KG1 (cell line): ENCODE results near the gene C3orf20.

Experiments
- DNase-seq: peaks from one replicate; lab custom pipeline; 2025; lab: John Stamatoyannopoulos, UW

C3orf20 gene

DNA sequence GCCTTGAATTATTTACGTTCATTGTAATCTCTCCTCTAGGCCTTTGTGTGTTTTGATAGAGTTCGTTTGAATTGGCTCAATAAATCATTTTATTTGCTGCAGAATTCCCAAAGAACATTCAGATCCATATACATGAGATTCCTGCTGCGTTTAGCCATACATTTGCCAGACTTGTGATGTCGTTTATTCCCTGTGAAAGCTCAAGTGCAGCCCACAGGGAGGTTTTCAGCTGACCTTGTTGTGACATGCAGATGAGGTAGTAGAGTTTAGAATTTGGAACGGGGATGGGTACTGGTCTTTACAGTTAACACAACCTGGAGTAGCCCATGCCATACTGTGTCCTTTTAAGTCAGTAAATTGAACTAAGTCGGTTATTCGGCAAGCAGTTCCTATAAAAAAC, at the start of gene C3orf20:
Gene C3orf20, plus strand, starts transcription at position 301 of the 400 bp plus-strand sequence. CDS start 7,573 bp downstream, outside the sequence.
- DNase-seq = no peak

DNA sequence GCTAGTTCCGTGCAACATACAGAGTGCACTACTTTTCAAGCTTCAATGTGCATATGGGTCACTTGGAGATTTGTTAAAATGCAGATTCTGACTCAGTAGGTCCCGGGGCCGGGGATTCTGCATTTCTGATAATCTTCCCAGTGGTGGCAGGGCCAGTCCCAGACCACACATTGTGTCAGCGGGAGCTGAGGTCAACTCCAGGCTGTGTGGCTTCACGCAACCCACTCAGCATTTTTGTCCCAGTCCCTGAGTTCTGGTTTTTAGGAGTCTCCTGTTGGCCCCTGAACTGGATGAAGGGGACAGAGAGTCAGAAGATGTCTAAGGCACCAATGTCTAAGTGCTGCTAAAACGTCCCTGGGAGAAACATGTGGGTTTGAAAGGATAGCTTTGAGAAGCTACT, 49.5 kb upstream of the C3orf20 start:
- DNase-seq = no peak

DNA sequence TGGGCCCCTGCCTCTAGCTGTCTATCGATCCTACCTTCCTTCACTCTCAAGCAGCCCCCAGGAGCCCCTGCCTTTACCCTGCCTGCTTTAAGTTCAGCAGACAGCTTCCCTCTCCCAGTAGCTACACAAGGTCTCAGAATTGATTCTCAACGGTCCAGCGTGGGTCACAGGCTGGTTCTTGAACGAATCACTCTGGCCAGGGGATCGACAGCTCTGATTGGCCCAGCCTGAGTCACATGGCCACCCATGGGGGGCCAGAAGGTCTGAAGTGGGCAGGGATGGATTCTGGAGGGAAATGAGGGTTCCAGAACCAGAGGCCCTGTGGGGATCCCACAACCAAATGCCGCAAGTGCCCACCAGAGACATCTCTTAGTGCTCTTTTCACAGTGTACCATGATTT, 47.1 kb upstream of the C3orf20 start:
- no peak for DNase-seq

DNA sequence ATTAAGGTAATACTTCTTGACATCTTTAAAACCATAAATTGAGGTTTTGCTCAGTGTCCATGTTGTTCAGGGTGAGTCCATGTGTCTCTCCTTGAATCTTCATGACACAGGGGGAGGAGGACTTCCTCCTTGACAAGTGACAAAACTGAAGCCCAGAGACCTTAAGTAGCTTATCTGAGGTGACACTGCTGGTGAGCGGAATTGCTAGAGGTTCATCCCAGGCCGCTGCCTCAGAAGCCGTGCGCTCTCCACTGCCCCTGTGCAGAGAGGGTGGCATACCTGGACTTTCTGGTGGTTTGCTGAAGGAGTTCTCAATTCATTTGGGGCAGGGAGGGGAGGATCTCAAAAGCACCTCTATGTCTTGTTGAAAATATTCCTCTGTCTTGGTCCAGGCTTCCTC, 46.5 kb upstream of the C3orf20 start:
- DNase-seq = no peak

DNA sequence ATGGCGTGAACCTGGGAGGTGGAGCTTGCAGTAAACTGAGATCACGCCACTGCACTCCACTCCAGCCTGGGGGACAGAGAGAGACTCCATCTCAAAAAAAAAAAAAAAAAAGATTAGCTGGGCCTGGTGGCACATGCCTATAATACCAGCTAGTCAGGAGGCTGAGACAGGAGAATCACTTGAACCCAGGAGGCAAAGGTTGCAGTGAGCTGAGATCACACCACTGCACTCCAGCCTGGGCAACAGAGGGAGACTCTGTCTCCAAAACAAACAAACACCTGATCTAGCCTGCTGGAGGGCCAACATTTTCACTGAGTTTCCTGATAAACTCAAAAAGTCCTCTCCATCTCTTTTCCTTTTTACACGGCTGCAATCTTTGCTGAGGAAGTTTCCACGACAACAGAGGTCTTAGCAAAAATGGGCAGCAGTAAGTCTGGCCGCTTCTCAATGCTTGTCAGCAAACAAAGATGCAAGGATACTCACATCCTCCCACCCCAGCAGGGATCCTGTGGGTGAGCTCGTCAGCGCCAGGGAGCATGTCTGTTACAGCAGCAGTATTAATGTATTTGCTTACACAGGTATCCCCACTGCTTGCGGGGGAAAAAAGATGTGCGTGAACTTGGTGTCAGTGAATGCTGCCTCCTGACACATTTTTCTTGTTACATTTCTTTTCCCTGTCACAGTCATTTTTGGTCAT, 44.4 kb upstream of the C3orf20 start:
- DNase-seq = no peak

DNA sequence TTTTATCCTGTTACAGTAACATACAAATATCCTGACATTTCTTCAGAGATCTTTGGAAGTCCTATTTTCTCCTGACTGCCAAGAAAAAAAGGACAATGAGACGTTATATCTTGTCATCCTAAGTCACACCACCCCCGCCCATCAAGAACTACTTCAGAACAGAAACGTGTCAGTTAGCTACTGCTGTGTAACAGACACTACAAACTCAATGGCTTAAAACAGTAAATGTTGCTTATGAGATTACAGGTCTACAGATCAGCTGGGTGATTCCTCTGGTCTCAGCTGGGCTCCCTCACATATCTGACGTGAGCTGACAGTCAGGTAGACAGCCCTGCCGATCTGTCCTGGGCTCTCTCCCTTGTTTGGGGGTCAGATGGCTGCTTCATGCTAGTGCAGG, 43.8 kb upstream of the C3orf20 start:
- DNase-seq = no peak

DNA sequence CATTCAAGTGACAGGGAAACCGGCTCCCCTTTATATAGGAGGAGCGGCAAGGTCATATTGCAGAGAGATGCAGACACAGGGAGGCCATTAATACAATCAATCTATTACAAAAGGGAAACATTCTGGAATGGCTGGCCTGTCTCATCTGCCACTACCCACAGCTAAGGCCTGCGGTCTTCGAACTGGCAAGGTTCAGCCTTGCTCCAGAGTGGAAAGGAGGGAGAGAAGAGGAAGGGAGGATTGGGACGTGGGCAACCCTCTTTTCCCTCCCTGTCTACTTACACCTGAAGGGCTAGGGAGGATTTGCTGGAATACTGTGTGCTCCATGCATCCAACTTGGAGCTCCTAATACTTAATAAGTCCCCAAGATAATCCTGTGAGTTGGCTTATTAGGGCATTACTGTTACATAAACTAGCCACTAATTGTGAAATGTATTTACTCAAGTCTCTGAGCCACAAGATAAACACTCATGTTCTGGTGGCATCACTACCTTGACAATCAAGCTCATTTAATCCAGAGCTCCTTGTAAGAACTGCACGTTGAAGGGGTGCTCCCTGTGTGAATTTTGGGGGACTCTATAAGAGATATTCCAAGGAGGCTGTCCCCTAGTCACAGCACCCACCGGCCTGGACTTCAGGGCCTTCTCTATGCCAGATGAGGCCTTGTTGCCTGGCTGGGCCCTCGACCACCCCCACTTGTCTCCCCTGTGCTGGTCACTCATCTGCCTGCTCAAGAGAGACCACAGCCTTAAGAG, 43.1 kb upstream of the C3orf20 start:
- no peak for DNase-seq

DNA sequence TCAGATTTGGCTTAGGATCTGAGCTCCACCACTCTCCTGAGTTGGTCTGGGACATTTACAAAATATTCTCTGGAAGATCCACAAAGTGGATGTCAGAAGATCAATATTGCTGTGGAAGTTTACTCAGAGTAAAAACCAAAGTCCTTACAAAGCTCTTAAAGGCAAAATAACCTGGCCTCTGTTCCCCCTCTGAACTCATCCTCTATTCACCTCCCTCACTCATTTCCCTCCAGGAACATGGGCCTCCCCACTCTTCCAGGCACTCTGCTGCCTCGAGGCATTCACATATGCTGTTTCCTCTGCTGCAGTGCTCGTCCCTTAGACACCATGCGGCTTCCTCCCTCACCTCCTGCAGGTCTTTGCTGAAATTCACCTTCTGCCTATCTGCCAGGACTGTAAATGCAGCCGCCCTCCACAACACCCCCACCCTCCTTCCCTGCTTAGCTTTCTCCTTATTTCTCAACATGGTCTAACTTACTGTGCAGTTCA, 42.5 kb upstream of the C3orf20 start:
- no peak for DNase-seq

DNA sequence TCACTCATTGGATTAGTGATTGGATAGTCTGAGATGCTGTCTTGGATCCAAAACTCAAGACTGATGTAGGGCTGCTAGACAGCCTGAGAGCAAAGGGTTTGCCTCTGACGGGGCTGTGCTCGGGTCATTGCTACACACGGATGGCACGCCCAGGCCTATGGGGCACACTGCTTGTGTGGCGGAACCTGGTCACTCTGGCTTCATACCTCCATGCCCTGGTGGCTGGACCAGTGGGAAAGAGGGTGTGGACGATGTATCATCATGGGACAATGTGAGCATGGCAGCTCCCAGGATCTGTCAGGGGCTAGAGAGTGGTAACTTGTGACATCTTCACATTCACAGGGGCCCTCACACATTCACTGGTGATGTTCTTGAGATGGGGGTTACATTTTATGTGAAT, 41.5 kb upstream of the C3orf20 start:
- DNase-seq = no peak

DNA sequence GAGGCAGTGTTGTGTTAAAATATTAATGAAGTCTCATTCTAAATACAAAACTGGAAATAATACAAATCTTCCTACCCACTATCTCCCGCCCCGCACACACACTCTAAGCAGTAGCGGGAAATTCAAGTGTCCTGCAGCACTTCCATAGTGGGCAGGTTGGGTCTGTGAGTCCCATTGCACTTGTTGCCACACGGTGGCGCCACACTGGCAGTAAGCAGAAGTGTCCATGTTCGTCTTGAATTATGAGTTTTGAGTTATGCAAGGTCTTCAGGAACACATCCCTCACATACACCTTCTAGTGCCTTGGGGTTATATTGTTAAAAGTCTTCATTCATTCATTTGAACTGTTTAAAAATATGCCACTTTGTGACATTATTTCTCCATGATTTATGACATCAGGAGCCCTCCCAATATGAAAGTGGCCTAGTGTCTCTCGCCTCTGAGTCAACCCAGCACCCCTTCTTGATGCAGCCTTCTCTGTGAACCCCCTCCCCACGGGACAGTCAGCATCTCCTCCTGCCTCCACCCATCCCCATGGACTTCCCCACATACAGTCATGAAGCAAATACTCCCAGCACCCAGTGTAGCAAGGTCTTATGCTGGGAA, 41.0 kb upstream of the C3orf20 start:
- DNase-seq = peak; percentile 46

DNA sequence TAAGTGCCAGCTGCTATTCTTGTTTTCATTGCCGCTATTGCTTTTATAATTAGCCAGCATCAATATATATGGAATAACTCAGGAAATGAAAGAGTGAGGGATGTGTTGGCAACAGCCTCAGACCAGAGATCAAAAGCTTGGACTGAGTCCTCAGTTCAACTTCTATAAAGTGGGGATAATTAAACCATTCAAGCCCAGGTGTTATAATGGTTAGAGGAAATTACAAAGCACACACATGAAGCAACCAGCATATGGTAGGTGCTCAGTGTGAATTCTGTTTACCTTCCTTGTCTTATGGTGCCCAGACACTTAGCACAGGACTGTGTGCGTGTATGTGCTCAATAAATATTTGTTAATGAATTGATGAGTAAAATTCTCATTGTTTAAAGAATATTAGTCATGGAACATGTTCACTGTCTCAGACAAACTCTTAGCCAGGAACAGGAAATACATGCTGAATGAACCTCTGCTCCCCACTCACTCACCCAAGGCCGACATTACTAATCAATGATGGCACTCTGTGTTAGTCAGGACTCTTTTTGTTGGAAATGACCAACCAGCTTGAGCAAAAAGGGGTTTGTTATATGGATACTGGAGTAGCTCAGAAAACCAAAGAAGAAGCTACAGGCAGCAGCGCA, 40.1 kb upstream of the C3orf20 start:
- no peak for DNase-seq

DNA sequence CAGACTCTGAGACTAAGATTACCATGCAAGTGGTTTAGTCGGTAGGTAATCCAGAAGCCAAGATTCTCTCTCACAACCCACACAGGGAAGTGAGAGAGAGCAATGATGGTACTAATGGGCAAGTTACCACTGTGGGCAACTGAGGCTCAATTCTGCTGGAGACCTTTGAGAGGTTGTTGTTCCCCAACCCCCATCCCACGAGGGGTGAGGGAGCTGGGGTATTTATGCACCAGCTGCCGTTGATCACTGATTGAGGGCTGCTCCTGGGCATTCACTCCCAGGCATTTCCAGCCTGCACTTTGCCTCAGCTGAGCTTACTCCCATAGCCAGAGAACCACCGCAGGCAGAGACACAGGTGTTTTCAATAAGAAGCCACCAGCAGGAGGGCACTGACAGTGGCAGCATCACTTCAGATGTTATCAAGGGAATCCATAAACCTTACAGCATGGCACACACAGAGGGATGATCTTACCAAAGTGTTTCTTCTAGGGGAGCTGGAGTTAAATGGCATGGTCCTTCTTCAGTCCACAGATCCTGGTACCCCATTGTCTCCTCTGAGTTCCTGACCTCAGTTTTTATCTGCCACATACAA, 38.3 kb upstream of the C3orf20 start:
- DNase-seq = no peak

DNA sequence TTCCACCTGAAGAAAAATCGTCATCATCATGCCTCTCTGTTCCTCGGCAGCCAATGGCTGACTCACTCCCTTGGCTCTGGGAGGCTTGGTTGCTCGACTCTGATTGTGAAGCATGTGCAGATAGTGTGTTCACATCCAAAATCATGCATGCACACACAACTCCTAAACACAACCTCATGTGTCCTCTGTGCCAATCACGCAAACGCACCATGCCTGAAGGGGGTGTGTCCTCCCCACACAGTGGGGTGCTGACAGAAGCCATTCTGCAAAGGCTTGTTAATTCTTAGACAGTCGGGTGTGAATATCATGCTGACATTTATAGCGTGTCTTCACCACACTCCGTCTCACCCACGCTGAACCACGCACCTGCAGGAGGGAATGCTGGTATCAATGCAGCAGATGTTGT, 34.8 kb upstream of the C3orf20 start:
- no peak for DNase-seq

DNA sequence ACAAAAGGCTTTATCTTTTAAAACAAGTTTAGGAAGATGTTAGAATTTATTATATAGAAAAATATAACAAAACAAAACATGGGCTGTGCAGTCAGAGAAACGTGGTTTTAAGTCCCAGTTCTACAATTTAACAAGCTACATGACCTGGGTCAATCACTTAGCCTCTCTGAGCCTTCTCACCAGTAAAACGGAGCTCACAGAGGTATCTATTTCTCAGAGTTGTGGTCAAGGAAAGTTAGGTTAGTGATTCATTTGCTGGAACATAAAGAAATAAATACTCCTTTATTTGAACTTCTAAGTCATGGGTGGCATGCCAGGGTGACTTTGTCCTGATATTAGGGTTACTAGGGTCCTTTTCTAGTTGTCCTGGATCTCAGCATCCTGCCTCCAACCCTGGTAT, 34.2 kb upstream of the C3orf20 start:
- no peak for DNase-seq

DNA sequence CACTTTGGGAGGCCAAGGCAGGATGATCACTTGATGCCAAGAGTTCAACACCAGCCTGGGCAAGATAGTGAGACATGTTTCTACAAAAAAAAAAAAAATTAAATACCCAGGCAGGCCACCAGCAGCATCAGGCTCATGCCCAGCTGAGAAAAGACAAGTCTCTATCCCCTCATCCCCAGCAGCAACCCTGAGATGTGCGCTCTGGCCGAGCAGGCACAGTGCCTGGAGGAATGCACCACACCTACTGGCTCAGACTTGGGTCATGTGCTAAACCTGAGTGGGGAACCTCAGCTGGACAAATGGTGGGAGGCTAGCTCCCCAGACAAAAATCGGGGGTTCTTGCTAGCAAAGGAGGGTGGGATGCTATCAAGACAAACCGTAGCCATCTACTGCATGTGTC, 33.6 kb upstream of the C3orf20 start:
- DNase-seq = no peak

DNA sequence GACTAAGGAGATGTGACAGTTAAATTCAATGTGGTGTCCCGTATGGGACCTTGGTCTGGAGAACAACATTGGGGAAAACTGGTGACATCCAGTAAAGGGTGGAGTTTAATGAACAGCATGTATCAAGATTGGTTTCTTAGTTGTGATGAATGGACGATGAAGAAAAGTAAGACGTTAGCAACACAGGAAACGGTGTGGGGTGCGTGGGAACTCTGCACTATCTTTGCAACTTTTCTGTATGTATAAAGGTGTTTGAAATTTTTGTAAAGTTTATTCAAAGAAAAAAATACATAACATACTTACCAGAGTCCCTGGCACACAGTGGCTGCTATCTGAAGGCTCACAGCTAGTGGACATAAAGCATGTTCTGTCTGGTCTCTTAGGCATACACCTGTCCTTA, 29.5 kb upstream of the C3orf20 start:
- DNase-seq = no peak

DNA sequence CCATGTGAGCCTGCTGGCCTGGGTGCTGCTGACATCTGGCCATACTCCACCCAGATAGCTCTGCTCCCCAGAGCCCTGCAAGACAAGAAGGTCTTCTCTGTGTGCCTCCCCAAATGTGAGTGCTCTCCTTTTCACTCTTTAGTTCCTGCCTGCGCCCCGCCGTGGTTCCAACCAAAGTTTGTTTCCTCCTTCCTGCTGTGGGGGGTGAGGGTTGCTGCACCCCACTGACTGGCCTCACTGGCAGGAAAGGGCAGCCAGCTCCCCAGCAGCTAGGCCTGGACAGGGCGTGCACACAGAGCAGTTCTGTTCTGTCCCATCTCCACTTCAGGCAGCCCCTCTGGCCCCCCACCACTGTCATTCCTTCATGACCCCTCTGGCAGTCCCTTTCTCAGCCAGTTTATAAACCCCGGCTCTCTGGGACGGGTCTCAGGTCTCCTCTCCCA, 28.8 kb upstream of the C3orf20 start:
- no peak for DNase-seq

DNA sequence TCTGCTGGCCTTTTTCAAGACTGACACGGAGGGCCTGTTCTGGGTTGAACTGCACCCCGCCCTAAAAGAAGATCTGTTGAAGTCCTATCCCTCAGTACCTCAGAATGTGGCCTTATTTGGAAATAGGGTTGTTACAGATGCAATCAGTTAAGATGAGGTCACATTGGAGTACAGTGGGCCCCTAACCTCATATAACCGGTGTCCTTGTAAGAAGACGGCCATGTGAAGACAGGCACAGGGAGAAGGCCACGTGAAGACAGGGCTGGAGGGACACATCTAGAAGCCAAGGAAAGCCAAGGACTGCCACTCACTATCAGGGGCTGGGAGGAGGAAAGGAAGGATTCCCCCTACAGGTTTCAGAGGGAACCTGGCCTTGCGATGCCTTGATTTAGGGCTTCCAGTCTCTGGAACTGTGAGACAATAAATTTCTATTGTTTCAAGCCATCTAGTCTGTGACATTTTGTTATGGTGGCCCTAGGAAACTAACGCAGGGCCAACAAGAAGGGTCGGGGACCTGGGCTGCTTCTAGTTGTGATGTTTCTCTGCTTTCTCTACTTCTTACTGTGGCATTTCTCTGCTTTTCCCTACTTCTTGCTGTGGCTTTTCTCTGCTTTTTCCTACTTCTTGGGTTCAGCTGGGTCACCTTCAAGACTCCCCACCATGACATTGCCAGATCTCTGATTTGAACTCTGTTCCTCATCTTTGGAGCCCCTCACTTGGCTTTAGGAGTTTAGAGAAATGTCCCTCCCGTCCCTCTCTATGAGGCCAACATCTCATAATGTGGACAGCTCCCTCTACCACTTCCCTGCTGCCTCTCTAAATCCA, 28.1 kb upstream of the C3orf20 start:
- DNase-seq = no peak

DNA sequence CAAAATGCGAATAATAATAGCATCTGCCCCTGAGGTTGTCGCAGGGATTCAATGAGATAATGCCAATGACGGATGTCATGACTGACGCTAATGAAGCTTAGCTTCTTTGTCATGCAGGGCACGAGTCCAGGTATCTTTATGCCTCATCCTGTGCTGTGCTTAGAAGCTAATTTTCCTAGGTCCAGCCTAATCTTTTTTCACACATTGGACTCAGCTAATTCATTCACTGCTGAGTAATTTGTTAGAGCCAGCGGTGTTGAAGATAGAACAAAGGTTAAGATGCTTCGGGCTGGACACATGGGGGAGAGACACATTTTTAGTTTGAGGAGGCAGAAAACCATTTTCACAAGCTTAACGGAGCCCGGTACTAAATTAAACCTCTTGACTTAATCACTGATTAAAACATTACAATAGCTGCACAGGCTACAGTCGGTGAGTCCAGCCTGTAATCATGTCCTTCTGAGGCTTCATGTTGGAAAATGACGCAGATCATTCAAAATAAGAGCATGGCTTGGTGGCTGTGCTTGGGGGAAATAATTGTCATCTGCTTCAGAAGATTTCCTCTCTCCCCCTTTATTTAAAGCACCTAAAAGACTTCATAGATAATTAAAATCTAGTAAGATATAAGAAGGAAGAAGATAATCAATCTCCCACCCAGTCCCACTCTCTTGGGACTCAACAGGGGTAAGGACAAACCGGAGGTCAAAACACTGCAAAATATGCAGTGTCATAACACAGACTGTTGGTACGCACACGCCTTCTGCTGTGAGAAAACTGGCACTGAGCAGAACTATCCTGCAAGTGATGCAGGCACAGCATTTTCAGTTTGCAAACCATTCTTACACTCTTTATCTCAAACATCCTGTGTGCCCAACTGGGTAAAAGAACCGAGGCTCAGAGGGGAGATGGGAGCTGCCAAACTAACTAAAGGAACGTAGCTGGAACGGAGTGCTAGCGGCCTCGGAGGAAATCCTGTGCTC, 26.7 kb upstream of the C3orf20 start:
- DNase-seq = no peak

DNA sequence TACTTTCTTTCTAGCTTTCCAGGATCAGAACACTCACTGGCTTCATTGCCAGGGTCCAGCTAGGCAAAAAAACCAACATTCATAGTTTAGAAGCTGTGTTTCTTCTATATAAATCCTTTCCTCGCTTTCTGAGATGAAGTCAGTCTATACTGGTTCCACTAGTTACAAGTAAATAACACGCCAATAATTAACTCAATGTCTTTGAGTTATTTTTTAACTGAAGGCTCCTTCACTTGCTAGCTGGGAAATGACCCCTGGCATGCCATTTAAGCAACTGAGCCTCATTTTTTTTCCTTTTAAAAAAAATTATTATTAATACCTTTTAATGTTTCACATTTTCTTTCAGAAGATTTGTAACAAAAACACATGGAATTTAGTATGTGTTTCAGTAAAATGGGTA, 25.5 kb upstream of the C3orf20 start:
- no peak for DNase-seq
